22Rv1 (cell line): Measurements from ENCODE around the gene ROS1.

Experiments
- H3K27ac ChIP-seq: fragments of 450-650 bp; 2 replicates; pipeline ENCODE4 v1.5.1; 2017
- CTCF ChIP-seq: fragments of 450-650 bp; IDR thresholded peaks from 2 replicates; pipeline ENCODE4 v1.5.1; 2017; ENCODE audit warnings: mild to moderate bottlenecking
- ZFX ChIP-seq: fragments of 450-650 bp; IDR thresholded peaks from 2 replicates; pipeline ENCODE4 v1.6.1; 2017; ENCODE audit warnings: antibody characterized with exemption, borderline replicate concordance

ROS1 gene

GRCh38 chr6:117351521-117351920 is 74.2 kb downstream of the ROS1 start:
- H3K27ac ChIP-seq = no peak overlapping the region
- TF ChIP-seq ZFX (no peak), CTCF (no peak)

DNA sequence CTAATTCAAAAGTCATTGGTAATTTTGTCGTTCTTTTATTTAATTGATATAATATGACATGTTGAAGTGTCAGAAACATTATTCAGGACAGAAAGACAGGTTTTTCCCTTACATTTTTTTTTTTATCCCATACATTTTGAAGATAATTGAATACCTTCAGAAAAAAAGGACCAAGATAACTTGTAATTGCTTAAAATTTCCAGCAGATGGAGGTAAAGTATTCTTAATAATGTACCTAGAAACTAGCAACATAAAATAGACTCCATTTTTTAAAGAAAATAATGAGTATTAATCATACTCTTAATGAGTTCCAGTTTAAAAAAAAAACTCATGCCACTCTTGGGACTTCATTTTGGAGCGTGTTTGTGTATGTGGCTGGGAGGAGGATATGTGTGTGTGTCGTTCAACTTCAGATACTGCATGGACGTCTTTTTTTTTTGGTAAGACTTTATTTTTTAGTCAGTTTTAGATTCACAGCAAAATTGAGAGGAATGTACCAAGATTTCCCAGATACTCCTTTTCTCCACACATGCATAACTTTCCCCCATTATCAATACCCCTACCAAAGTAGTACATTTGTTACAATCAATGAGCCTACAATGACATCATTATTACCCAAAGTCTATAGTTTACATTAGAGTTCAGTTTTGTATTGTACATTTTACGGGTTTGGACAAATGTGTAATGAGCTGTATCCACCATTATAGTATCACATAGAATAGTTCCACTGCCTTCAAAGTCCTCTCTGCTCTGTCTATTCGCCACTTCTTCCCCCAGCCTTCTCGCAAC is 79.4 kb downstream of the ROS1 start:
- no peak overlapping the region for H3K27ac ChIP-seq
- TF ChIP-seq ZFX (no peak), CTCF (peak; percentile 54)

DNA sequence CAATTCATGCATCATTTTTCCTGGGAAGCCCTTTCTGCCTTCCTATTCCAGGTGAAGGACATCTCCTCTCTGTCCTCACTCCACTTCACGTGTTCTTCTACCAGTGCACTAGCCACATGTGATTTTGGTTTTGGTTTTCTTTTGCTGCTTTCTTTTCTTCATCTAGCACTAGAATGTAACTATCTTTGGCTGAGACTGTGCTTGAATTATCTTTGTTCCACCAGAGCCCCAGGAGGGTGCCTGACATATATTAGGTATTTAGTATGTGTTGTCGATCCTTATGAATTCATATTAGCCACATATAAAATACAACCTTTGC is 80.5 kb downstream of the ROS1 start:
- no peak for TF ChIP-seq CTCF
- TF ChIP-seq ZFX = no peak
- H3K27ac ChIP-seq = no peak overlapping the region

- no peak overlapping the region for H3K27ac ChIP-seq
- TF ChIP-seq CTCF (no peak), ZFX (no peak)
Observed at GRCh38 chr6:117344444-117345291, 81.1 kb downstream of the ROS1 start.

GRCh38 chr6:117338567-117338966 is 87.2 kb downstream of the ROS1 start:
- TF ChIP-seq CTCF (no peak), ZFX (no peak)
- no peak overlapping the region for H3K27ac ChIP-seq

- TF ChIP-seq CTCF (no peak), ZFX (no peak)
- no peak overlapping the region for H3K27ac ChIP-seq
Observed at GRCh38 chr6:117329926-117330325, 95.8 kb downstream of the ROS1 start.

- no peak overlapping the region for H3K27ac ChIP-seq
- TF ChIP-seq CTCF = no peak
- TF ChIP-seq ZFX = no peak
Observed at GRCh38 chr6:117328500-117328899, 97.2 kb downstream of the ROS1 start.
